AG04450 (cell line): ENCODE results near the gene TACC2. TPM values are rescaled to one million over a fixed set of nuclear protein-coding genes. Genes with fewer than 3 reads are reported as not detected.

Source experiments
- CTCF ChIA-PET: fragments of 300-600, 350-600 bp; formaldehyde crosslinking; extraction: SDS; loops from one replicate; lab custom pipeline; 2022; ENCODE audit warnings: antibody characterized with exemption, inconsistent platforms; lab: Charles Lee
- POLR2A ChIA-PET: fragments of 350-600 bp; formaldehyde crosslinking; extraction: SDS; loops from one replicate; lab custom pipeline; 2021; ENCODE audit warnings: antibody characterized with exemption, inconsistent platforms; lab: Yijun Ruan, JAX
- DNase-seq: peaks from one replicate; pipeline ENCODE4 v3.0.0-alpha.2; 2011; ENCODE audit warnings: low read depth, low spot score
- H3K27ac ChIP-seq: one replicate; pipeline ENCODE4 v1.5.1; 2012; ENCODE audit warnings: low read depth, low read length, control low read depth
- H3K27me3 ChIP-seq: one replicate; pipeline ENCODE4 v1.6.0; 2012; ENCODE audit warnings: low read length; ENCODE audit not compliant: control insufficient read depth, insufficient read depth
- H3K4me3 ChIP-seq: 2 replicates; pipeline ENCODE4 v1.5.1; 2011; ENCODE audit warnings: mild to moderate bottlenecking, low read depth, low read length, control low read depth
- H3K9me3 ChIP-seq: 2 replicates; pipeline ENCODE4 v1.5.1; 2012; ENCODE audit warnings: low read length; ENCODE audit not compliant: control insufficient read depth, insufficient read depth
- CTCF ChIP-seq: IDR thresholded peaks from 2 replicates; pipeline ENCODE4 v1.5.1; 2011; ENCODE audit warnings: low read depth, low read length, control low read depth, inconsistent platforms
- polyA plus RNA-seq: library from polyadenylated mRNA; depleted of rRNA; stranded (reverse); fragments of >200 nt; gene quantifications from 2 replicates; pipeline ENCODE4 v1.2.3, GENCODE V29; 2011

The TACC2 gene
- polyA plus RNA-seq, 1 experiment: 16.8 TPM

- H3K27ac ChIP-seq: no peak overlapping the region
- POLR2A ChIA-PET: no interaction called here
- TF ChIP-seq CTCF: no peak
- no peaks in the 10 kb centered on the region for H3K9me3 ChIP-seq
- DNase-seq: no peak
- no peaks in the 10 kb centered on the region for H3K27me3 ChIP-seq
- CTCF ChIA-PET: interaction anchor here (1.0 kb wide), 1 partner anchor 102 kb away, joined by 3 read pairs; no protein-coding TSS in a partner anchor
- no peak overlapping the region for H3K4me3 ChIP-seq
These were observed 39.9 kb upstream of the TACC2 start for GRCh38 chr10:121949049-121949448.

GRCh38 chr10:121949451-121949850 is 39.5 kb upstream of the TACC2 start:
- Histone ChIP-seq H3K27ac (no peak overlapping the region), H3K4me3 (no peak overlapping the region), H3K27me3 (no peaks in the 10 kb centered on the region), H3K9me3 (no peaks in the 10 kb centered on the region)
- ChIA-PET CTCF (interaction anchor here (0.6 kb wide), 1 partner anchor 335 kb away, joined by 3 read pairs; no protein-coding TSS in a partner anchor), POLR2A (no interaction called here)
- DNase-seq: no peak
- no peak for TF ChIP-seq CTCF

GRCh38 chr10:121952226-121952625 is 36.7 kb upstream of the TACC2 start:
- no peak for DNase-seq
- Histone ChIP-seq H3K27ac (no peak overlapping the region), H3K27me3 (no peaks in the 10 kb centered on the region), H3K9me3 (no peaks in the 10 kb centered on the region), H3K4me3 (no peak overlapping the region)
- ChIA-PET CTCF (no interaction called here), POLR2A (no interaction called here)
- no peak for TF ChIP-seq CTCF

GRCh38 chr10:121956111-121957061 is 32.6 kb upstream of the TACC2 start:
- POLR2A ChIA-PET: no interaction called here
- no peak for DNase-seq
- CTCF ChIA-PET: interaction anchor here (1.3 kb wide), 1 partner anchor 96 kb away, joined by 5 read pairs; no protein-coding TSS in a partner anchor
- Histone ChIP-seq H3K9me3 (no peaks in the 10 kb centered on the region), H3K4me3 (no peak overlapping the region), H3K27ac (no peak overlapping the region), H3K27me3 (no peaks in the 10 kb centered on the region)
- no peak for TF ChIP-seq CTCF

GRCh38 chr10:121959671-121960070 is 29.3 kb upstream of the TACC2 start:
- DNase-seq: no peak
- POLR2A ChIA-PET: interaction anchor here (0.6 kb wide), 1 partner anchor 32 kb away, joined by 3 read pairs; the partner anchor contains the start of gene ATE1
- no peaks in the 10 kb centered on the region for H3K9me3 ChIP-seq
- no peak overlapping the region for H3K4me3 ChIP-seq
- no peak overlapping the region for H3K27ac ChIP-seq
- H3K27me3 ChIP-seq: no peaks in the 10 kb centered on the region
- no peak for TF ChIP-seq CTCF
- CTCF ChIA-PET: interaction anchor here (1.8 kb wide), 1 partner anchor 16 kb away, joined by 7 read pairs; the partner anchor contains the start of gene NSMCE4A
